Right lobe of liver (tissue), 4 donors: ENCODE results near the gene EXOC4.

Experiments used
- CTCF ChIP-seq, 4 donors: fragments of 200-600 bp in 3 of 4; fragments of 450-650 bp in 1 of 4; IDR thresholded peaks; one replicate each; pipeline versions ENCODE4 v1.5.1 to v1.8.0; 2016 to 2022; ENCODE audit warnings: antibody characterized with exemption in 4 of 4, mild to moderate bottlenecking in 2 of 4
- POLR2A ChIP-seq: fragments of 450-650 bp; IDR thresholded peaks from one replicate; pipeline ENCODE4 v1.6.1; 2017; ENCODE audit warnings: antibody characterized with exemption, mild to moderate bottlenecking
- donor health status: DM: no; HTN: no; CAD: no.
- donor health status: DM: no; HTN: no; CAD: no.
- donor health status: DM: no; HTN: yes; CAD: no.

DNA sequence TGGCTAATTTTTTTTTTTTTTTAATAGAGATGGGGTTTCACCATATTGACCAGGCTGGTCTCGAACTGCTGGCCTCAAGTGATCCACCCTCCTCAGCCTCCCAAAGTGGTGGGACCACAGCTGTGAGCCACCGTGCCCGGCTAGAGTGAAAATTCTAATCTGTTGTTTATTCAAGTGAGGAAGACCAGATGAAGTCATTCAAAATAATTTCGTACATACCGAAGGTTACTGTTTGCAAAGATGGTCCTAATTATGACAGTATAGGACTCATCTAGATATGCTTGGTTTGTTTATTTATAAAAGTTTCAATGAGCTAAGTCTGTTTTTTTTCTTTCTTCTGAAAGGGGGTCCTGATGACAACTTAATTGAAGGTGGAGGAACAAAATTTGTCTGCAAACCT, 376.8 kb downstream of the EXOC4 start:
- no peak for TF ChIP-seq CTCF (IDR thresholded peaks at IDR 0.05)
- TF ChIP-seq POLR2A: no peak
